HepG2 (cell line): ENCODE data around the gene TBC1D14. TPM values are rescaled to one million over a fixed set of nuclear protein-coding genes. Genes with fewer than 3 reads are reported as not detected.
A peak's percentile ranks its signal among the peaks of the same experiment; 100 is the strongest.

Experiments used
- AGO2 ChIP-seq: fragments of 200-400 bp; formaldehyde crosslinking; optimal IDR thresholded peaks from 2 replicates; pipeline ENCODE3; 2017; ENCODE audit warnings: mild to moderate bottlenecking, low read depth, low read length, moderate library complexity
- CENPX ChIP-seq: sonication (generic); formaldehyde crosslinking; IDR thresholded peaks from 2 replicates; pipeline ENCODE4 v1.9.0; 2021; ENCODE audit warnings: mild to moderate bottlenecking, missing genetic modification reagents, moderate library complexity
- CREB1 ChIP-seq, 2 experiments: fragments of 450-650 bp in 1 of 2; IDR thresholded peaks; 2 replicates each; pipeline ENCODE4 v1.6.1; 2016 to 2017; ENCODE audit warnings: control low read depth in 1 of 2, mild to moderate bottlenecking in 1 of 2, missing compliant biosample characterization in 1 of 2, missing genetic modification characterization in 1 of 2
- HIVEP1 ChIP-seq: sonication (generic); formaldehyde crosslinking; IDR thresholded peaks from 2 replicates; pipeline ENCODE4 v1.4.0; 2020; ENCODE audit warnings: mild to moderate bottlenecking, missing genetic modification reagents
- IRF2 ChIP-seq: IDR thresholded peaks from 2 replicates; pipeline ENCODE4 v1.6.1; 2018; ENCODE audit warnings: missing genetic modification reagents, missing compliant biosample characterization
- MAFK ChIP-seq, 2 experiments: IDR thresholded peaks in 1 of 2; conservative IDR thresholded peaks in 1 of 2; 2 replicates each; pipeline ENCODE4 v1.6.1; 2011; ENCODE audit warnings: improper control_type of control experiment in 2 of 2, low read length in 2 of 2
- NFRKB ChIP-seq: fragments of 450-650 bp; IDR thresholded peaks from 2 replicates; pipeline ENCODE4 v1.6.1; 2017
- PHF8 ChIP-seq: sonication (generic); formaldehyde crosslinking; IDR thresholded peaks from 2 replicates; pipeline ENCODE4 v1.5.0; 2020; ENCODE audit warnings: missing genetic modification reagents
- SAFB2 ChIP-seq: sonication (generic); formaldehyde crosslinking; IDR thresholded peaks from 2 replicates; pipeline ENCODE4 v1.5.1; 2020; ENCODE audit warnings: missing genetic modification reagents, low read depth, mild to moderate bottlenecking, borderline replicate concordance
- SOX13 ChIP-seq, 3 experiments: fragments of 450-650 bp in 1 of 3; sonication (generic) in 1 of 3; formaldehyde crosslinking in 1 of 3; IDR thresholded peaks in 2 of 3; conservative IDR thresholded peaks in 1 of 3; 2 replicates each; pipeline versions ENCODE4 v1.5.0 to v1.6.1; 2016 to 2020; ENCODE audit warnings: antibody characterized with exemption in 1 of 3, mild to moderate bottlenecking in 1 of 3, missing compliant biosample characterization in 1 of 3, missing genetic modification reagents in 1 of 3, moderate library complexity in 1 of 3
- SOX6 ChIP-seq, 2 experiments: fragments of 450-650 bp in 1 of 2; sonication (generic) in 1 of 2; formaldehyde crosslinking in 1 of 2; IDR thresholded peaks; 2 replicates each; pipeline versions ENCODE4 v1.4.0 to v1.6.1; 2017 to 2020; ENCODE audit warnings: antibody characterized with exemption in 1 of 2, mild to moderate bottlenecking in 1 of 2, missing genetic modification reagents in 1 of 2
- ZBTB38 ChIP-seq: sonication (generic); formaldehyde crosslinking; IDR thresholded peaks from 2 replicates; pipeline ENCODE4 v1.5.1; 2020; ENCODE audit warnings: mild to moderate bottlenecking, missing genetic modification reagents
- ZNF230 ChIP-seq: sonication (generic); formaldehyde crosslinking; IDR thresholded peaks from 2 replicates; pipeline ENCODE4 v1.4.0; 2020; ENCODE audit warnings: mild to moderate bottlenecking, missing genetic modification reagents
- ZNF335 ChIP-seq: sonication (generic); formaldehyde crosslinking; IDR thresholded peaks from 2 replicates; pipeline ENCODE4 v1.4.0; 2020; ENCODE audit warnings: missing genetic modification reagents
- ZNF446 ChIP-seq: sonication (generic); formaldehyde crosslinking; IDR thresholded peaks from 2 replicates; pipeline ENCODE4 v1.5.0; 2020; ENCODE audit warnings: mild to moderate bottlenecking, missing genetic modification reagents
- ZNF605 ChIP-seq: sonication (generic); formaldehyde crosslinking; IDR thresholded peaks from 2 replicates; pipeline ENCODE4 v1.8.0; 2022; ENCODE audit warnings: mild to moderate bottlenecking, missing genetic modification reagents
- ZNF609 ChIP-seq: sonication (generic); formaldehyde crosslinking; IDR thresholded peaks from 2 replicates; pipeline ENCODE4 v1.4.0; 2020; ENCODE audit warnings: mild to moderate bottlenecking, missing genetic modification reagents, borderline replicate concordance
- polyA plus RNA-seq, 8 experiments: library from polyadenylated mRNA; depleted of rRNA in 3 of 8; stranded (reverse) in 7 of 8; unstranded in 1 of 8; fragments of >200 nt; fragmentation: Illumina TruSeq in 4 of 8; extraction: Trizol in 4 of 8; gene quantifications; 2 replicates each; pipeline versions ENCODE4 v1.2.1 to v1.2.3, GENCODE V29; 2011 to 2016; ENCODE audit warnings: low read depth in 4 of 8, missing spikeins in 1 of 8, mixed read lengths in 1 of 8; ENCODE audit not compliant: insufficient read depth in 1 of 8
- total RNA-seq, 5 experiments: library from RNA; depleted of rRNA; stranded (reverse); fragments of >200 nt; fragmentation: Illumina TruSeq; extraction: Trizol; gene quantifications; 2 replicates each; pipeline ENCODE4 v1.2.3, GENCODE V29; 2016; ENCODE audit warnings: low read depth in 1 of 5
- TF ChIP-seq, protein P1 (sequence below): IDR thresholded peaks from 2 replicates; pipeline ENCODE4 v1.6.1; 2016; ENCODE audit warnings: low read depth, control low read depth
- TF ChIP-seq, protein P2 (sequence below): sonication (generic); IDR thresholded peaks from 2 replicates; pipeline ENCODE4 v1.6.1; 2016; ENCODE audit warnings: low read depth, borderline replicate concordance

Gene TBC1D14
- total and polyA plus RNA-seq, 2 of the 13 experiments (the other 11 are each of a cell fraction or from before 2014, with no cell fraction given): 29.5 to 46.5 TPM

DNA sequence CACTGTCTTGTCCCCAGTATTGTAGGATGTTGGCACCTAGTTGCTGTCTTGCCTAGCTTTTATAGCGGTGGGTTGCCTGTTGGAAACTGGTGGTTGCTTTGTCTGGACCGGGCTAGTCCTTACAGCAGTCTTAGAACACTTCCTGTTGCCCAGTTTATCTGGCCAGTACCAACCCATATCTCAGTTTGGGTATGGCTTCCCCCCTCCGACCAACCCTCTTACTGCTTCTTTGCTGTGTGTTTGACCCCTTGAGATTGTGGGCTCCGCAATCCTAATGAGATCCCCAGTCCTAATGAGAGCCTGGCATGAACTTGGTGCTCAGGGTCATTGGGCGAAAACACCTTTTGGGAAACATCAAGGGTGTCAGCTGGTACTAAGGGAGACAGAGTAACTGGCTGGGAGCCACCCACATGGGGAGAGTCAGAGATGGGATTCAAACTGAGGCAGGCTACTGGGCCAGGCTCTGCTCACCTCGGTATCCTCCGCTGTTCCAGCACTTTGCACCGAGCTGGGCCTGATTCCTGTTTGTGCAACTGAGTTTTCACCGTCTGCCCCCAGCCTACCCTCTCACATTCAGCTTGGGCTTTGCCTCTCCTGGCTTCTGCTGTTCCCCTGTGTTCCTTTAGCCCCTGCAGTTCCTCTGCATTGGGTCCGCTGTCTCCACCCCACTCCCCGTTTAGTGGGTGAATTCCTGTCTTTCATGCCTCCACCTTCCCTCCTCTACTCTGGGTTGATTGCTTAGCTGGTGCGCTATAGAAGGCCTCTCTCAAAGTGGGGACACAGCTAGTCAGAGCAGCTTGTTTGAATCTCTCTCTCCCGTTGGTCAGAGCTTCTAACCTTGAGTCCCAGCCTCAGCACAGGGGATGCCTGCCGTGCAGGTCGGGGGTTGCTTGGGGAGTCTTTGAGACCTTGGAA lies 1.6 kb downstream of the TBC1D14 start (continued):
- TF ChIP-seq ZBTB38 (CRISPR knock-in tag) (peak; percentile 61), PHF8 (CRISPR knock-in tag) (no peak), CREB1 (IDR thresholded peaks at IDR 0.05) (no peak), CREB1 (CRISPR knock-in tag; IDR thresholded peaks at IDR 0.05) (no peak), NFRKB (no peak), CENPX (CRISPR knock-in tag) (no peak), MAFK (conservative IDR thresholded peaks at IDR 0.05 in 1 of 2, IDR thresholded peaks at IDR 0.05 in 1 of 2; ENCODE audit: low read length in 2 of 2) (no peak), ZNF230 (CRISPR knock-in tag) (no peak), SOX13 (IDR thresholded peaks at IDR 0.05) (no peak), SOX13 (CRISPR knock-in tag; conservative IDR thresholded peaks at IDR 0.05 in 1 of 2, IDR thresholded peaks at IDR 0.05 in 1 of 2) (no peak), ZNF605 (CRISPR knock-in tag) (no peak), AGO2 (no peak), HIVEP1 (0 out of 2 replicates have a peak, but pooled peaks have one; percentile 43), IRF2 (no peak), SAFB2 (CRISPR knock-in tag) (no peak), ZNF446 (CRISPR knock-in tag) (no peak), ZNF609 (CRISPR knock-in tag) (no peak), ZNF335 (no peak), SOX6 (IDR thresholded peaks at IDR 0.05) (no peak), SOX6 (CRISPR knock-in tag; IDR thresholded peaks at IDR 0.05) (0 out of 2 replicates have a peak, but pooled peaks have one; percentile 22)
- TF ChIP-seq, protein P1, sequence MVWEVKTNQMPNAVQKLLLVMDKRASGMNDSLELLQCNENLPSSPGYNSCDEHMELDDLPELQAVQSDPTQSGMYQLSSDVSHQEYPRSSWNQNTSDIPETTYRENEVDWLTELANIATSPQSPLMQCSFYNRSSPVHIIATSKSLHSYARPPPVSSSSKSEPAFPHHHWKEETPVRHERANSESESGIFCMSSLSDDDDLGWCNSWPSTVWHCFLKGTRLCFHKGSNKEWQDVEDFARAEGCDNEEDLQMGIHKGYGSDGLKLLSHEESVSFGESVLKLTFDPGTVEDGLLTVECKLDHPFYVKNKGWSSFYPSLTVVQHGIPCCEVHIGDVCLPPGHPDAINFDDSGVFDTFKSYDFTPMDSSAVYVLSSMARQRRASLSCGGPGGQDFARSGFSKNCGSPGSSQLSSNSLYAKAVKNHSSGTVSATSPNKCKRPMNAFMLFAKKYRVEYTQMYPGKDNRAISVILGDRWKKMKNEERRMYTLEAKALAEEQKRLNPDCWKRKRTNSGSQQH: peak; percentile 73; the same call in 1 of the 2 replicates
- TF ChIP-seq, protein P2, sequence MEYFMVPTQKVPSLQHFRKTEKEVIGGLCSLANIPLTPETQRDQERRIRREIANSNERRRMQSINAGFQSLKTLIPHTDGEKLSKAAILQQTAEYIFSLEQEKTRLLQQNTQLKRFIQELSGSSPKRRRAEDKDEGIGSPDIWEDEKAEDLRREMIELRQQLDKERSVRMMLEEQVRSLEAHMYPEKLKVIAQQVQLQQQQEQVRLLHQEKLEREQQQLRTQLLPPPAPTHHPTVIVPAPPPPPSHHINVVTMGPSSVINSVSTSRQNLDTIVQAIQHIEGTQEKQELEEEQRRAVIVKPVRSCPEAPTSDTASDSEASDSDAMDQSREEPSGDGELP: peak; percentile 22; the same call in 1 of the 2 replicates
